ENCODE measurements around the gene ZNF19. TPM values are rescaled to one million over a fixed set of nuclear protein-coding genes. Genes with fewer than 3 reads are reported as not detected.

The ZNF19 gene
- total RNA-seq, 4 donors from 2014 or later = 11.6 to 39.8 (median 22.5) TPM

DNA sequence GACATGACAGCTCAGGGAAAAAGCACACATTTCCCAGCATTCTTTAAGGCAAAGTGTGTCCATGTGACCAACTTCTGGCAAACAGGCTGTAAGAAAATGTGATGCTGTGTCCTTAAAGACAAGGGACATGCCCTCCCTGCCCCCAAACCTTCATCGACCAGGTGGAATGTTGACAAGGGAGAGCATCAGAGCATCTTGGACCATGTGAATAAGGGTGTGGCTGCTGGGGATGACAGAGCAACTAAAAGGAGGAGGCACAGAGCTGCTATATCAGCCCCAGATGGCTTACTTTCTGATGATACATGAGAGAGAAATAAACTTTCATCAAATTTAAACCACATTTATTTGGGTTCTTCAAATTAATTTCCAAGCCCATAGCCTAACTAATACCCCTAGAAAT, 24.9 kb downstream of the ZNF19 start:
- H3K36me3 ChIP-seq = no peaks in the 10 kb centered on the region
- H3K9me3 ChIP-seq = no peaks in the 10 kb centered on the region
- peaks cover 4 to 27% (median 14%) of the 10 kb centered on the region in 4 donors for H3K4me1 ChIP-seq
- TF ChIP-seq, protein P1, sequence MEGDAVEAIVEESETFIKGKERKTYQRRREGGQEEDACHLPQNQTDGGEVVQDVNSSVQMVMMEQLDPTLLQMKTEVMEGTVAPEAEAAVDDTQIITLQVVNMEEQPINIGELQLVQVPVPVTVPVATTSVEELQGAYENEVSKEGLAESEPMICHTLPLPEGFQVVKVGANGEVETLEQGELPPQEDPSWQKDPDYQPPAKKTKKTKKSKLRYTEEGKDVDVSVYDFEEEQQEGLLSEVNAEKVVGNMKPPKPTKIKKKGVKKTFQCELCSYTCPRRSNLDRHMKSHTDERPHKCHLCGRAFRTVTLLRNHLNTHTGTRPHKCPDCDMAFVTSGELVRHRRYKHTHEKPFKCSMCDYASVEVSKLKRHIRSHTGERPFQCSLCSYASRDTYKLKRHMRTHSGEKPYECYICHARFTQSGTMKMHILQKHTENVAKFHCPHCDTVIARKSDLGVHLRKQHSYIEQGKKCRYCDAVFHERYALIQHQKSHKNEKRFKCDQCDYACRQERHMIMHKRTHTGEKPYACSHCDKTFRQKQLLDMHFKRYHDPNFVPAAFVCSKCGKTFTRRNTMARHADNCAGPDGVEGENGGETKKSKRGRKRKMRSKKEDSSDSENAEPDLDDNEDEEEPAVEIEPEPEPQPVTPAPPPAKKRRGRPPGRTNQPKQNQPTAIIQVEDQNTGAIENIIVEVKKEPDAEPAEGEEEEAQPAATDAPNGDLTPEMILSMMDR (IDR thresholded peaks at IDR 0.05) = no peak
- no peak overlapping the region for H3K4me3 ChIP-seq
- in situ Hi-C loops (cut with MboI; ENCODE audit: low pct_ligation_motif_present in 1 of 4, low pct_unique_long_range_greater_than_20kb in 1 of 4, low sequenced_read_pairs in 3 of 4) = no loop called here
- H3K27ac ChIP-seq = no peak overlapping the region
- intact Hi-C loops (cut with DNase I; ENCODE audit: low total_unique reads) = no loop called here
- DNase-seq = no peak
- 64% methylated on average over 1 of the region's 1 CpG; no CpG with 5 or more reads in 1 of the 2 donors for WGBS, 2 donors (ENCODE audit: low coverage in 1 of 2)
- no peaks in the 10 kb centered on the region for H3K27me3 ChIP-seq

DNA sequence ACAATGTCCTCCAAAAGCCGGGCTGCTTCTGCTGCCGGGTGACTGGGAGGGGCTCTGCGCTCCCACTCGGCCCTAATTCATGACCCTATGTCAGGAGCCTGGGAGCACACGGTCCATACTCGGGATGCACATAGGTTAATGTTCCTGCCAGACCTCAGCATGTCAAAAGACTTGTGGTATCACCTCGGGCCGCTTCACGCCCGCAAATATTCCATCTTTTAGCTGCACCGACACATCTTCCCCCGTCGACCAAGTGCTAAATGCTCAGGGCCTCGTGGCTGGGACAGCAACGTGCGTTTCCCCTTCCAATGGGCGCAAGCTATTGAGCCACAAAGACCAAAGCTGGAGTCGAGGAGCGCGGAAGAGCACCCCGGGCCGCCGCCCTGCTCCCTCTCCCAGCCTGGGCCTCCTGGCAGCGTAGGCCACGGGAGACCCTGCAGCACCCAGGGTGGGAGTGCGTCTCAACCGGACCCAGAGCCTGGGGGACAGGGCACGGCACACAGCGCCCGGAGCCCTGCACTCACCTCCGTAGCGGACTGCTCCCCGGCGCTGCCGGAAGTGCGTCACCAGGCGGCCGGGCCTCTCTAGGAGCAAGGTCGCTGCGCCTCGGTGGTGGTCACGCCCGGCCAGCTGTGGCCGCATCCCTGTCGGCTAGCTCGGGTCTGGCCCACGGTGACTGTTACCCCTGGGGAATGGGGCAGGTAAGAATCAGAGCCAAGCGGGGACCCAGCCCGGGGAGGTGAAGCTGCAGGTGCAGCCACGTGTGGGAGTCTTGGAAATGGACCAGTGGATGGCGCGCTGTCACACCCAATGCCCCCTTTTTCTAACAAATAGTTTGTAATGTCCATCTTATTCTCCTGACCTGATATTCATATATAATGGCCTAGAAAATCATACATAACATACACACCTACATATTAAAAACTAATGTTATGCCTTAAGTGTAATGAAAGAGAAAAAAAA, 27.2 kb downstream of the ZNF19 start, which contains the start of gene ZNF23:
TSS of gene ZNF23 (minus strand) at position 562 of the 963 bp plus-strand sequence. CDS start 5,451 bp downstream, outside the sequence.
- DNase-seq = peak; percentile 89
- no peaks in the 10 kb centered on the region for H3K27me3 ChIP-seq
- peaks cover 4 to 27% (median 14%) of the 10 kb centered on the region in 4 donors for H3K4me1 ChIP-seq
- TF ChIP-seq POLR2A (IDR thresholded peaks at IDR 0.05) (peak; percentile 83), POLR2AphosphoS5 (IDR thresholded peaks at IDR 0.05) (peak; percentile 87 to 93 (median 92)), EP300 (IDR thresholded peaks at IDR 0.05; ENCODE audit: low read depth) (no peak)
- TF ChIP-seq, protein P1 (IDR thresholded peaks at IDR 0.05) = peak in 3 of 5 experiments; percentile 11 to 39 (median 17)
- peak within 1 kb of the TSS; percentile 70 to 97 (median 82) for H3K4me3 ChIP-seq
- in situ Hi-C loops (cut with MboI; ENCODE audit: low pct_ligation_motif_present in 1 of 4, low pct_unique_long_range_greater_than_20kb in 1 of 4, low sequenced_read_pairs in 3 of 4) (no loop called here), intact Hi-C loops (cut with DNase I; ENCODE audit: low total_unique reads) (loop anchor here (1.0 kb wide), 1 partner anchor 22 kb away; no protein-coding TSS in a partner anchor)
- H3K27ac ChIP-seq = peak within 1 kb of the TSS; percentile 83 to 90 (median 89)
- H3K9me3 ChIP-seq = no peaks in the 10 kb centered on the region
- H3K36me3 ChIP-seq = no peaks in the 10 kb centered on the region
- 0% methylated on average over 2 to 37 of the region's 52 CpGs for WGBS, 2 donors (ENCODE audit: low coverage in 1 of 2)

DNA sequence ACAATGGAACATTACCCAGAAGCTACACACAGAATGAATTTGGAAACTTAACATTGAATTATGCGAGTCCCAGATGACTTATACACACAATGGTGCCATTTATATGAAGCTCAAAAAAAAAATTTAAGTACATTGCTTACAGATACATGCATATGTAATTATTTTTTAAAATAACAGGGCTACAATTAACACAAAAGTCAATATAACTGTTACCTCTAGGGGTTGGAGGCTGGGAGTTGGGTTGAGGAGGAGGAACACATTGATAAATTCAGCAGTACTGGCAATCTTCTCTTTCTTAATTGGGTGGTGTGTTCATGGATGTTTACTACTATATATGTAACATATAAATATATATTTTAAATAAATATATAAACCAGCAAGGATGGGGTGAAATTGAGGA, 28.2 kb downstream of the ZNF19 start:
- intact Hi-C loops (cut with DNase I; ENCODE audit: low total_unique reads) = no loop called here
- H3K4me1 ChIP-seq = peaks cover 4 to 27% (median 14%) of the 10 kb centered on the region in 4 donors
- no peaks in the 10 kb centered on the region for H3K27me3 ChIP-seq
- no peak for TF ChIP-seq POLR2AphosphoS5 (IDR thresholded peaks at IDR 0.05)
- TF ChIP-seq POLR2A (IDR thresholded peaks at IDR 0.05) = no peak
- TF ChIP-seq, protein P1 (IDR thresholded peaks at IDR 0.05) = no peak
- no peak for TF ChIP-seq EP300 (IDR thresholded peaks at IDR 0.05; ENCODE audit: low read depth)
- no peak overlapping the region for H3K27ac ChIP-seq
- H3K36me3 ChIP-seq = peaks cover 0 to 2% (median 0%) of the 10 kb centered on the region in 4 donors
- in situ Hi-C loops (cut with MboI; ENCODE audit: low pct_ligation_motif_present in 1 of 4, low pct_unique_long_range_greater_than_20kb in 1 of 4, low sequenced_read_pairs in 3 of 4) = no loop called here
- no peak for DNase-seq
- peak overlapping the region in 3 of 4 donors; percentile 70 to 97 (median 75) for H3K4me3 ChIP-seq
- no peaks in the 10 kb centered on the region for H3K9me3 ChIP-seq
- 88 to 97% methylated on average over 1 of the region's 1 CpG for WGBS, 2 donors (ENCODE audit: low coverage in 1 of 2)

DNA sequence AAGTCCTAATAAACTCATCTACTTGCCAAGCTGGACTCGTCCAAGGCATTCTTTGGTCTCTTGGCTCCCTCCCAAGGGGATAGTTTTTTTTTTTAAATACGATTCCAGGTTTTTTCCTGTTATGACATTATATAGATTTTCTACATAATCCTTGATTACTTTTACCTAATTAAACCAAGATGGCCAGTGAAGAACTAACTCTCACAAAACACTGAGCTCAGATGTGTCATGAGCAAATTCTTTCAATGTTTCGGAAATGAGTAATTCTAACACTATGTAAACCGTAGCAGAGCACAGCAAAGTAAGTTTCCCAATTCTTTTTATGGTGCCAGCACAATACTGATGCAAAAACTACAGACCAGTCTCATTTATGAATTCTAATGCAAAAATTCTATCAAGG, 28.9 kb downstream of the ZNF19 start:
- Histone ChIP-seq H3K27me3 (no peaks in the 10 kb centered on the region), H3K4me3 (no peak overlapping the region), H3K36me3 (peaks cover 0 to 10% (median 3%) of the 10 kb centered on the region in 4 donors), H3K9me3 (no peaks in the 10 kb centered on the region), H3K4me1 (peaks cover 4 to 27% (median 14%) of the 10 kb centered on the region in 4 donors), H3K27ac (no peak overlapping the region)
- intact Hi-C loops (cut with DNase I; ENCODE audit: low total_unique reads) (no loop called here), in situ Hi-C loops (cut with MboI; ENCODE audit: low pct_ligation_motif_present in 1 of 4, low pct_unique_long_range_greater_than_20kb in 1 of 4, low sequenced_read_pairs in 3 of 4) (no loop called here)
- no peak for DNase-seq
- WGBS, 2 donors (ENCODE audit: low coverage in 1 of 2) = 72 to 77% methylated on average over 4 of the region's 4 CpGs
- TF ChIP-seq POLR2AphosphoS5 (IDR thresholded peaks at IDR 0.05) (no peak), EP300 (IDR thresholded peaks at IDR 0.05; ENCODE audit: low read depth) (no peak), POLR2A (IDR thresholded peaks at IDR 0.05) (no peak)
- TF ChIP-seq, protein P1 (IDR thresholded peaks at IDR 0.05) = no peak
